ENCODE data around the gene KIAA0232.
"Not testable (repeated sequence)": the region's sequence is repeated elsewhere in the genome, so short reads cannot be mapped to it uniquely, and the experiment has no call there.

Gene KIAA0232

GRCh38 chr4:6907658-6908191 lies 125.2 kb downstream of the KIAA0232 start:
- peak; percentile 78 for DNase-seq

GRCh38 chr4:6908432-6909112 lies 126.0 kb downstream of the KIAA0232 start:
- DNase-seq, result no peak

- DNase-seq, result peak; percentile 92
Measured at GRCh38 chr4:6909113-6909969, 126.8 kb downstream of the KIAA0232 start, which contains the start of gene TBC1D14. Gene TBC1D14, plus strand, starts transcription at chr4:6909826. Its CDS starts 13,564 bp downstream, at chr4:6923390.

- no peak for DNase-seq
Measured at GRCh38 chr4:6909970-6910339, 127.4 kb downstream of the KIAA0232 start.

GRCh38 chr4:6910340-6910959 lies 127.9 kb downstream of the KIAA0232 start:
- DNase-seq, result no peak

- no peak for DNase-seq
Measured at GRCh38 chr4:6910960-6911874, 128.7 kb downstream of the KIAA0232 start.

GRCh38 chr4:6911917-6912316 lies 129.4 kb downstream of the KIAA0232 start:
- DNase-seq, result not testable (repeated sequence)

GRCh38 chr4:6912441-6912840 lies 129.9 kb downstream of the KIAA0232 start:
- no peak for DNase-seq

- DNase-seq, result no peak
Measured at GRCh38 chr4:6913350-6913905, 130.9 kb downstream of the KIAA0232 start.

- DNase-seq, result no peak
Measured at GRCh38 chr4:6914448-6914847, 131.9 kb downstream of the KIAA0232 start.

- no peak for DNase-seq
Measured at GRCh38 chr4:6915041-6916005, 132.8 kb downstream of the KIAA0232 start.

- DNase-seq, result no peak
Measured at GRCh38 chr4:6916069-6916586, 133.6 kb downstream of the KIAA0232 start.

- DNase-seq, result peak; percentile 91
Measured at GRCh38 chr4:6916587-6917460, 134.3 kb downstream of the KIAA0232 start.

- DNase-seq, result no peak
Measured at GRCh38 chr4:6917461-6918271, 135.1 kb downstream of the KIAA0232 start.

- DNase-seq, result no peak
Measured at GRCh38 chr4:6918338-6918737, 135.8 kb downstream of the KIAA0232 start.

- DNase-seq, result no peak
Measured at GRCh38 chr4:6920171-6920570, 137.6 kb downstream of the KIAA0232 start.

- no peak for DNase-seq
Measured at GRCh38 chr4:6923507-6923906, 141.0 kb downstream of the KIAA0232 start.

- no peak for DNase-seq
Measured at GRCh38 chr4:6924361-6924779, 141.8 kb downstream of the KIAA0232 start.
